CD1c-positive myeloid dendritic cell (primary cell): ENCODE data around the gene ERCC8.
"Not testable (repeated sequence)": the region's sequence is repeated elsewhere in the genome, so short reads cannot be mapped to it uniquely, and the experiment has no call there.

Experiments
- DNase-seq: peaks from one replicate; pipeline ENCODE4 v3.0.0-alpha.2; 2016; ENCODE audit errors: extremely low spot score

Gene ERCC8

DNA sequence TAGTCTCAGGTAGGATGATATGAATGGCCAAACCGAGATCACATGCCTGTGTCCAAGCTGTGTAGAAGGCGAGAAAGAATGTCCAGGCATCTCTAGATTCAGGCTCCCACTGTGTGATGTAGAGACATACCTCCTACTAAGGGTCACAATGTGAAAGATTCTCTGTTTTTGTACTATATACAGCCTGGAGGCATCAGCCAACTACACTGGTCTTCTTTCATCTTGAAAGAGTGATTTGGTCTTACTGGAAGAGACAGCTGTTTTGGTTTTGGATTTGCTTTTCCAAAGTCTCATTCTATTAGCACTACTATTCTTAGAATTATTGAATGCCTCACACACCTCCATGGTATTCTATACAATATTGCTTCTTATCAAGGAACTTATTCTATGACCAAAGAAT, 26.4 kb downstream of the ERCC8 start:
- no peak for DNase-seq

DNA sequence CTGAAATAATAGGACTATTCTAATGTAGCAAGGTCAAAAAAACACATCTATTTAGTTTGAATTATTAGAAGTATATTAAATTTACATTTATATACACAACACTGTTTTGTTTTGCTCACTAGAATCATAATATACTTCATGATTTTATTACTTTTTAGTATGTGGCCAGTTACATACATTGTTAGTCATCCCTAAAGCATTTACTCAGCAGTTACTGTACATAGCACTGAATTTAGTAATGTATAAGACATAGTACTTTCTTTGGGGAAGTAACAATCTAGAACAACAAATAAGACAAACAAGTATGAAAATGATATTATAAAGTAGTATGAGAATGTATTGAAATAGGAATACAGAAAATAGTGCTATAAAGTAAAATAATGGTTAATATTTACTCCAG, 28.2 kb downstream of the ERCC8 start:
- no peak for DNase-seq

DNA sequence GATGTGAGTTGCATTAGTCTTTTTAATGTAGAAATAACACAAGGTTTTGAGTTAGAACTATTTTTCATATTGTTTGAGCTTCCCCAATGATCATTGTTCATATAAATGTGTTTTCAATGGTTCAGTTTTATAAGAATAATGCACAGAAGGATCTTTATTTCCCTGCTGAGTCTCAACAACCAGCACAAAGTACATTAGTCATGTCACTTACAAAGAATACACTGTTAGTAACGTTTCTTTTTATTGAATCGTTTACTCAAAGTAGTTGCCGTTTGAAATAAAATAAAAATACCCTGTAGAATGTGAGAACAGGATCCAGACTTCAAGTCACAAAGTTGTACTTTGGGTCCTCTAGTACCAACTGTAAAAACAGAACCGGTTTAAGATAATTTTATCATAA, 41.5 kb downstream of the ERCC8 start:
- DNase-seq = no peak

GRCh38 chr5:60896991-60897390, 47.9 kb downstream of the ERCC8 start:
- DNase-seq = no peak

GRCh38 chr5:60893521-60893920, 51.3 kb downstream of the ERCC8 start:
- no peak for DNase-seq

DNA sequence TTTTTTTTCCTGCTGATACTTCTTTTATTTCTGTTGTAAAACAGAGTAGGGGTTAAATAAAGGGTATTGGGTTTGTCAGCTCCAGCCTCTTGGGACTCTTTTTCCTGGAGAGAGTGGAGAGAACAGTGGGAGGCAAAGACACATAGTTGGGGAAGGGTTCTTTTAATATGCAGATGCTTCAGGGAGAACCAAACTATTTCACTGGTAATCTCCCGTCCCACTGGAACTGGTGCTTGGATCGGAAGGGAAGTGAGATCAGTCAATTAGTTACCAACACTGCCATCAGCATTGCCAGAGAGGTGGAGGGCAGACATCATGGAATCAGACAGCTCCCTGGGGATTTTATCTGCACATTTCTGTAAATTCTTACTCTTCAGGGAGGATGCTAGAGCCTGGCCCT, 53.2 kb downstream of the ERCC8 start:
- no peak for DNase-seq

DNA sequence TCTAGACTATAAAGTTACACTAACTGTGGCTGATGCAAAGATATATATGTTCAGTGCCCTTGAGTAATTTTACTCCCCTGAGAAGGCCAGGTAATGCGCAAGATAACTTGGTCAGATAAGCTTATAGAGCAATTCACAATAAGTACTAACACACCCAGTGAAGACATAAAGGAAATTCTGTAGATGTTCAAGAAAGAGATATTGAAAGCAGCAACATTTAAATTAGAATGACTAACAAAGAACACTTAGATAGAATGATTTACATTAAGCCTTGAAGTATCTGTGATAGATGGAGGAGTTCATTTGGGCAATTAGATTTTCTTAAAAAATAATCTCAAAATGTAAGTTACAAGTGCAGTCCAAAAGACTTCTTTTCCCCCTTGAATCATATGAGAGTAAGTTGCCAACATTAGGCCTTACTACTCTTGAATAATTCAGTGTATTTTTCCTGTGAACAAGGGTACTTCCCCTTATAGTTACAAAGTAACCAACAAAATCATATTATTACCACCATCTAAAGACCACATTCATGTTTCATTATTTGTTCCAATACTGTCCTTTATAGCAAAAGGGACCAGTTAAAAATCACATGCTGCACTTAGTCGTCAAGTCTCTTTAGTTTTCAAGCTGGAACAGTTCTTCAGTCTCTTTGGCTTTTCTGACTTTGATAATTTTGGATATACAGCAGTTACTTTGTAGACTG, 56.4 kb downstream of the ERCC8 start:
- no peak for DNase-seq

DNA sequence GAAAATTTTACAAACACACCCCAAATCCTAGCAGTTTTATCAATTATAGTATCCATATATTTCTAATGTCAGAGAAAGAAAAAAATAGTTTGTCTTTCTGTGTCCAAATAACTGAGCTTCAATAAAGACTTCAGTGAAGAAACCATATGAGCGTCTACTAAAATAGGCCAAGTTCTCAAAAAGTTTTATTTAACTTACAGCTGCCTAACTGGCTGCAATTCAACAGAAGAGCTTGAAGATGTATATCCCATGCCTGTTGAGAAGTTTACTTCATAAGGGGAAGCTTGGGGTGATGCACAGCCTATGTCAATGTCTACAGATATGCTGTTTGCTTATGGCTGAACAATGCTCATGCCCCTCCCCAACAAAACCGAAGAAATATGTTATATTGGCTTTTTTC, 57.1 kb downstream of the ERCC8 start:
- DNase-seq = no peak

DNA sequence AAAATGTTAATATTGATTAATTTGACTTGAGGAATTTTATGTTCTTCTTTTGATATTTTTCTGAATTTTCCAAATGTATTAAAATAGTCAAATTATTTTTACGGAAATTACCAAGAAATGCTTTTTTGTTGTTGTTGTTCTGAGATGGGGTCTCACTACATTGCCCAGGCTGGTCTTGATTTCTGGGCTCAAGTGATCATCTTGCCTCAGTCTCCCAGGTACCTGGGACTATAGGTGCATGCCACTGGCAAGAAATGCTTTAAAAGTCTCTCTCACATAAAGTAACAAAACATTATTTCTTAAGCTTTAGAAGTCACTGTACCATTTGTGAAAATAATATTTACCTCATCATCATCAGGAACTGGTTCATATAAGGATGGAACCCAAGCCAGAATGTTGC, 57.8 kb downstream of the ERCC8 start:
- DNase-seq = no peak

- DNase-seq = no peak
These were observed 58.7 kb downstream of the ERCC8 start for GRCh38 chr5:60886158-60886557.

DNA sequence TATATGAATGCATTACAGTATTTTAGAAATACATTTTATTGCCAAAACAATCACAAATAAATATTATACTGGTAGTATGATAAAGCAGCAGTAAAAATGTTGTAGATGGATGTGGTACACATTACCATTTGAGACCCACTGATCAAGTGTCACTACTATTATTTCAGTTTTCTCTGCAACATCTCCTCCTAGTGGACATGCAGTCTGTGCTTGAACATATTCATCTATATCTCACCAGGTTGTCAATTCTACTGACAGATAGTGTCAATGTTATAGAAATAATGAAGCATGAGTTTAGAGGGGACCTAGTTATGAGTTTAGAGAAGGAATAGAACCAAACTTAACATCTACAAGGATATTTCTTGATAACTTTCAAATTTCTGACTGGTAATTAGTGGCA, 61.6 kb downstream of the ERCC8 start:
- no peak for DNase-seq

DNA sequence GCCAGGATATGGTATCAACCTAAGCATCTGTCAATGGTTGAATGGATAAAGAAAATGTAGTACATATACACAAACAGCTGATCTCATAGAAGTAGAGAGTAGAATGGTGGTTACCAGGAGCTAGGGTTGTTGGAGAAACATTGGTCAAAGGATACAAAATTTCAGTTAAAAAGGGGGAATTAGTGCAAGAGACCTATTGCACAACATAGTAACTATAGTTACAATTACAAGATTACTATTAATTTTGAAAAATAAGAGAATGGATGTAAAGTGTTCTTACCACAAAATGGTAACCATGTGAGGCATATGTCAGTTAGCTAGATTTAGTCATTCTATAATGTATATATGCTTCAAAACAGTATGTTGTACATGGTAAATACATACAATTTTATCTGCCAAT, 72.0 kb downstream of the ERCC8 start:
- no peak for DNase-seq

GRCh38 chr5:60870857-60871256, 74.0 kb downstream of the ERCC8 start:
- DNase-seq = no peak

- not testable (repeated sequence) for DNase-seq
These were observed 84.3 kb downstream of the ERCC8 start for GRCh38 chr5:60860572-60860971.

DNA sequence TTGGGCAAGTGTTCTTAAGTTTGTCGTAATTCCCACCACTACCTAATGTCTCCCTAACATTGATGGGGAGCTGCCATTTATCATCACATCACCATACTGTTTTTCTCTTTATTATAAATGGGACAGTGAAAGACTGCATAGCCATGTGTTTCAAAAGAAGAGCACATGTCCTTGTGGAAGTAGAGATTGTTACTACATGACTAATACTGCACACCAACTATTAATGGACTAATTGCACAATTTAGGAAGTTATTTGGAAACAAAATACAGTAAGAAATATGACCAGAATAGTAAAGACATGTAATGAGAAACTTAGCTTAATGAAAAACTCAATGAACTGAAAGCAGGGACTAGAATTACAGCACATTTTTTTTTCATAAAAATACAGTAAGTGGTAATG, 88.8 kb downstream of the ERCC8 start:
- peak; percentile 16 for DNase-seq

GRCh38 chr5:60852940-60853339, 91.9 kb downstream of the ERCC8 start:
- DNase-seq = no peak

DNA sequence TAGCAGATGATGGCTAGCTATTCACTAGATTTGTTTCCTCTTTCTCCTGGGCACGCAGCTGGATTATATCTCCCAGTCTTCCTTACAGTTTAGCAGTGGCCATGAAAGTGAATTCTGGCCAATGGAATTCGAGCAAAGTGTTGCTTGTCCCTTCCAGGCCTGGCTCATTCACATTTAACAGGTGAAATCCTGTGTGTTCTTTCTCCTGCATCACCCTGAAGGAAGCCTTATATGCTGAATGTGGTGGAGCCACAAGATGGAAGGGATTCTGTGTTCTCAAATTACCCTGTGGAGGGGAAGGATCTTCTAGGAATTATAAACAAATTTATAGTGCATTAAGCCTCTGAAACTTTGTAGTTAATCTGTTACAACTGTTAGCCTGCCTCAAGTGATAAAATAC, 92.6 kb downstream of the ERCC8 start:
- no peak for DNase-seq

GRCh38 chr5:60851626-60852025, 93.2 kb downstream of the ERCC8 start:
- DNase-seq = no peak

DNA sequence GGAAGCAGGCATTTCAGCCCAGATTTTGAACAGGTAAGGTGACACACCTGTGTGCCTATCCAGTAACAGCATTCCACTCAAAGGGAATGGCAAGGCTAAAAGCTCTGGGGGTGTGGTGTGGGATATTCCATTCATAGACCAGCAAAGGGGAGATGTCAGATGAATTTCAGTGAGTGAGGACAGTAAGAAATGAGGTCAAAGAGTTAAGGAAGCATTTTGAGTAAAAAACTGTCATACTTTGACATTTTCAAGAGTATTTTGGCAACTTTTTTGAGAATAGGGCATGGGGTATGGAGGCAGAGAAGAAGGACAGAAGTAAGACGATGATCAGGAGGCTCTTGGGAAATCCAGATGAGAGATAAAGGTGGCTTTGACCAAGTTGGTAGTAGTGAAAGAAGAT, 98.6 kb downstream of the ERCC8 start:
- no peak for DNase-seq

GRCh38 chr5:60843936-60844905, 100.6 kb downstream of the ERCC8 start, which contains the start of gene ELOVL7:
TSS of gene ELOVL7 (minus strand) at chr5:60844269. CDS start at chr5:60787397, 56,872 bp downstream.
- DNase-seq = peak; percentile 41

- no peak for DNase-seq
These were observed 101.4 kb downstream of the ERCC8 start for GRCh38 chr5:60843386-60843935.

DNA sequence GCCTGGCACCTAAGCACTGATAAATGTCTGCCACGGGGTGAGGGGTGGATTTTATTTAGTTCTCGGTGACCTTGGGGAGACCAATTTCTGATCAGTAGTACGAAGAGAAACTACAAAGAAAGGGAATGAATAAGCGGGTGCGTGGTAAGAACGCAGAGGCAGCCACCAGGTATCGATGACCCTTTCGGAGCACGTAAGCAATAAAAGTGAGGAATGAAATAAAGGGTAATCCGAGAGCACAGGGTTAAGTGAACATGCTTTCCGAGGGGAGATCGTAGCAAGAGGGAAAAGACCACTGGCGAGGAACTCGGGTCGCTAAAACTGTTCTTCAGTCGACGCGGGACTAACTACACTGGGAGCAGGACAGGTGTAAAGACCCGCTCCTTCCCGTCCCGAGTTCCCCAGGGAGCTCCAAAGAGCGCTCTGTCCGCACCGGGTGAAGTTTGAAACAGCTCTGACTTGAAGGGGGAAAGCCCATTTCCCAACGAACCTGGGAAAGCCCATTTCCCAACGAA, 101.9 kb downstream of the ERCC8 start:
- DNase-seq = no peak
